Skeletal muscle tissue (tissue), 4 donors: ENCODE measurements around the gene FICD. TPM values are rescaled to one million over a fixed set of nuclear protein-coding genes. Genes with fewer than 3 reads are reported as not detected.

Experiments
- H3K27ac ChIP-seq: one replicate; pipeline ENCODE4 v1.7.0; 2013; ENCODE audit warnings: mild to moderate bottlenecking, low read depth, low read length, inconsistent platforms
- H3K27me3 ChIP-seq, 3 donors: one replicate each; pipeline ENCODE4 v1.7.0; 2013; ENCODE audit warnings: low read length in 3 of 3; ENCODE audit not compliant: control insufficient read depth in 3 of 3, insufficient read depth in 3 of 3
- H3K36me3 ChIP-seq, 3 donors: one replicate each; pipeline ENCODE4 v1.7.0; 2013; ENCODE audit warnings: low read length in 3 of 3; ENCODE audit not compliant: control insufficient read depth in 3 of 3, insufficient read depth in 3 of 3
- H3K4me1 ChIP-seq, 3 donors: one replicate each; pipeline ENCODE4 v1.7.0; 2013; ENCODE audit warnings: low read length in 3 of 3, mild to moderate bottlenecking in 3 of 3; ENCODE audit not compliant: control insufficient read depth in 3 of 3, insufficient read depth in 3 of 3
- H3K4me3 ChIP-seq, 3 donors: one replicate each; pipeline ENCODE4 v1.7.0; 2013; ENCODE audit warnings: low read length in 3 of 3
- H3K9ac ChIP-seq, 3 donors: one replicate each; pipeline ENCODE4 v1.7.0; 2013; ENCODE audit warnings: low read length in 3 of 3, mild to moderate bottlenecking in 3 of 3, moderate library complexity in 2 of 3, low read depth in 1 of 3
- H3K9me3 ChIP-seq, 3 donors: one replicate each; pipeline ENCODE4 v1.7.0; 2013; ENCODE audit warnings: low read length in 3 of 3; ENCODE audit not compliant: control insufficient read depth in 3 of 3
- total RNA-seq: library from RNA; depleted of rRNA; stranded (reverse); fragments of >200 nt; gene quantifications from one replicate; pipeline ENCODE4 v1.2.3, GENCODE V29; 2014
- donor health status: Osteomylitis.

FICD gene
- 1.6 TPM for total RNA-seq

- H3K4me1 ChIP-seq: peaks cover 10 to 12% (median 12%) of the 10 kb centered on the region in 3 donors
These were observed at the start of gene FICD for GRCh38 chr12:108514973-108515814. FICD (plus strand) TSS chr12:108515277; CDS start chr12:108516973, 1,696 bp downstream.

GRCh38 chr12:108465417-108465816, 49.7 kb upstream of the FICD start:
- Histone ChIP-seq H3K27ac (no peak overlapping the region), H3K27me3 (peaks cover 2 to 12% (median 8%) of the 10 kb centered on the region in 3 donors), H3K36me3 (no peaks in the 10 kb centered on the region), H3K4me1 (no peaks in the 10 kb centered on the region), H3K4me3 (no peak overlapping the region), H3K9me3 (no peaks in the 10 kb centered on the region), H3K9ac (no peak overlapping the region)

More at GRCh38 chr12:108514973-108515814, at the start of gene FICD:
- no peaks in the 10 kb centered on the region for H3K27me3 ChIP-seq
- peak within 1 kb of the TSS; percentile 15 for H3K27ac ChIP-seq
- peak within 1 kb of the TSS; percentile 73 to 89 (median 82) for H3K4me3 ChIP-seq
- no peaks in the 10 kb centered on the region for H3K9me3 ChIP-seq
- peaks cover 18 to 29% (median 25%) of the 10 kb centered on the region in 3 donors for H3K36me3 ChIP-seq
- H3K9ac ChIP-seq: peak within 1 kb of the TSS; percentile 69 to 87 (median 75)

- Histone ChIP-seq H3K36me3 (no peaks in the 10 kb centered on the region), H3K27ac (no peak overlapping the region), H3K9ac (no peak overlapping the region), H3K9me3 (no peaks in the 10 kb centered on the region), H3K4me3 (no peak overlapping the region), H3K4me1 (no peaks in the 10 kb centered on the region), H3K27me3 (peaks cover 0 to 7% (median 5%) of the 10 kb centered on the region in 3 donors)
These were observed 46.7 kb upstream of the FICD start for GRCh38 chr12:108468196-108468968.

GRCh38 chr12:108473400-108474055, 41.5 kb upstream of the FICD start:
- no peak overlapping the region for H3K27ac ChIP-seq
- no peaks in the 10 kb centered on the region for H3K4me1 ChIP-seq
- H3K9ac ChIP-seq: no peak overlapping the region
- no peak overlapping the region for H3K4me3 ChIP-seq
- no peaks in the 10 kb centered on the region for H3K36me3 ChIP-seq
- H3K9me3 ChIP-seq: no peaks in the 10 kb centered on the region
- peaks cover 0 to 7% (median 4%) of the 10 kb centered on the region in 3 donors for H3K27me3 ChIP-seq

GRCh38 chr12:108475396-108475795, 39.7 kb upstream of the FICD start:
- no peaks in the 10 kb centered on the region for H3K36me3 ChIP-seq
- H3K4me3 ChIP-seq: no peak overlapping the region
- H3K9ac ChIP-seq: no peak overlapping the region
- no peak overlapping the region for H3K27ac ChIP-seq
- peaks cover 4 to 11% (median 9%) of the 10 kb centered on the region in 3 donors for H3K27me3 ChIP-seq
- H3K9me3 ChIP-seq: no peaks in the 10 kb centered on the region
- no peaks in the 10 kb centered on the region for H3K4me1 ChIP-seq

- Histone ChIP-seq H3K9ac (no peak overlapping the region), H3K27ac (no peak overlapping the region), H3K9me3 (no peaks in the 10 kb centered on the region), H3K27me3 (peaks cover 9% of the 10 kb centered on the region in 3 donors), H3K36me3 (no peaks in the 10 kb centered on the region), H3K4me1 (no peaks in the 10 kb centered on the region), H3K4me3 (no peak overlapping the region)
These were observed 37.8 kb upstream of the FICD start for GRCh38 chr12:108477055-108477880.

GRCh38 chr12:108477881-108478259, 37.2 kb upstream of the FICD start:
- no peaks in the 10 kb centered on the region for H3K36me3 ChIP-seq
- H3K9me3 ChIP-seq: no peaks in the 10 kb centered on the region
- H3K9ac ChIP-seq: no peak overlapping the region
- peaks cover 9% of the 10 kb centered on the region in 3 donors for H3K27me3 ChIP-seq
- H3K27ac ChIP-seq: no peak overlapping the region
- no peaks in the 10 kb centered on the region for H3K4me1 ChIP-seq
- no peak overlapping the region for H3K4me3 ChIP-seq

GRCh38 chr12:108478611-108479206, 36.4 kb upstream of the FICD start:
- no peaks in the 10 kb centered on the region for H3K36me3 ChIP-seq
- H3K27me3 ChIP-seq: peaks cover 12 to 15% (median 13%) of the 10 kb centered on the region in 3 donors
- no peak overlapping the region for H3K4me3 ChIP-seq
- H3K9ac ChIP-seq: no peak overlapping the region
- no peaks in the 10 kb centered on the region for H3K9me3 ChIP-seq
- no peaks in the 10 kb centered on the region for H3K4me1 ChIP-seq
- H3K27ac ChIP-seq: no peak overlapping the region
